ENCODE results near the gene LMNA.
"Not testable (repeated sequence)": the region's sequence is repeated elsewhere in the genome, so short reads cannot be mapped to it uniquely, and the experiment has no call there.

The LMNA gene

DNA sequence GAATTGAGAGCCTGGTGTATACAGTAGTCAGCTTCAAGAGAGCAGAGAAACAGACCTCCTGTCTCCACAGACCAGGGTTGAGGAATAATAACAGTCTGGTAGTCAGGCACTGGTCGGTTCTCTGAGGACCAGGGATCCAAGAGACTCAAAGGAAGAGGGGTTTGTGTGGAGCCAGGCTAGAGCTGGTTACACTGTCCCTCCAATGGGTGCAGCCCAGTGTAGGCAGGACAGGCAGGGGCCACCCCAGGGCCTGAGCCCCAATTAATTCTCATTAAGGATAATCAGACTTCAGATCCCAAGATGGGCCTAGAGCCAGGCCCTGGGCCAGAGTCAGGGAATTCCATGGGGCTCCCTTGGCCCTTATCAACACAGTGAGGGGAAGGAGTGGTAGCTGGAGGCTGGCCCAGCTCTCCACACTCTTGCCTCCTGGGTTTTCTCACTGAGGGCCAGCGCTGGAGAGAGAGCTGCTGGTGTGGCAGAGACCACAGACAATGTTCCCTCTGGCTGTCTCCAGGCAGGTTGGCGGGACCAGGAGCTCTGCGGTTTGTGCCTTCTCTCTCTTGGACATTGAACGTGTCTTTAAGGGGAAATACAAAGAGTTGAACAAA lies 48.0 kb downstream of the LMNA start:
- no peak for DNase-seq (ENCODE audit: low spot score in 2 of 2)
- Mint-ChIP-seq H3K4me3 (no peak overlapping the region), H3K36me3 (ENCODE audit: insufficient read depth) (peaks cover 40% of the 10 kb centered on the region), H3K27me3 (no peaks in the 10 kb centered on the region), H3K4me1 (peaks cover 11% of the 10 kb centered on the region), H3K27ac (ENCODE audit: low read depth) (no peak overlapping the region), H3K9me3 (no peaks in the 10 kb centered on the region)
- ATAC-seq (replicated peaks; ENCODE audit: extremely low read depth, poor library complexity, severe bottlenecking) = no peak

DNA sequence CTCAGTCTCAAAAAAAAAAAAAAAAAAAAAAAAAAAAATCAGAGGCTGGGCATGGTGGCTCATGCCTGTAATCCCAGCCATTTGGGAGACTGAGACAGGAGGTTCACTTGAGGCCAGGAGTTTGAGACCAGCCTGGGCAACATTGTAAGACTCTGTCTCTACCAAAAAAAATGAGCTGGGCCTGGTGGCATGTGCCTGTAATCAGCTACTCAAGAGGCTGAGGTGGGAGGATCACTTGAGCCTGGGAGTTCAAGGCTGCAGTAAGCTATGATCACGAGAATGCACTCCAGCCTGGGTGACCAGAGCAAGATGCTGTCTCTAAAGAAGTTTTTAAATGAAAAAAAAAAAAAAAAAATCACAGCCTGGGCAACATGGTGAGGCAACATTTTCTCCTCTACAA lies 49.2 kb downstream of the LMNA start:
- Mint-ChIP-seq H3K36me3 (ENCODE audit: insufficient read depth) (peaks cover 37% of the 10 kb centered on the region), H3K9me3 (no peaks in the 10 kb centered on the region), H3K27me3 (no peaks in the 10 kb centered on the region), H3K4me1 (peaks cover 5% of the 10 kb centered on the region), H3K27ac (ENCODE audit: low read depth) (no peak overlapping the region), H3K4me3 (no peak overlapping the region)
- ATAC-seq (replicated peaks; ENCODE audit: extremely low read depth, poor library complexity, severe bottlenecking) = no peak
- DNase-seq (ENCODE audit: low spot score in 2 of 2) = no peak

DNA sequence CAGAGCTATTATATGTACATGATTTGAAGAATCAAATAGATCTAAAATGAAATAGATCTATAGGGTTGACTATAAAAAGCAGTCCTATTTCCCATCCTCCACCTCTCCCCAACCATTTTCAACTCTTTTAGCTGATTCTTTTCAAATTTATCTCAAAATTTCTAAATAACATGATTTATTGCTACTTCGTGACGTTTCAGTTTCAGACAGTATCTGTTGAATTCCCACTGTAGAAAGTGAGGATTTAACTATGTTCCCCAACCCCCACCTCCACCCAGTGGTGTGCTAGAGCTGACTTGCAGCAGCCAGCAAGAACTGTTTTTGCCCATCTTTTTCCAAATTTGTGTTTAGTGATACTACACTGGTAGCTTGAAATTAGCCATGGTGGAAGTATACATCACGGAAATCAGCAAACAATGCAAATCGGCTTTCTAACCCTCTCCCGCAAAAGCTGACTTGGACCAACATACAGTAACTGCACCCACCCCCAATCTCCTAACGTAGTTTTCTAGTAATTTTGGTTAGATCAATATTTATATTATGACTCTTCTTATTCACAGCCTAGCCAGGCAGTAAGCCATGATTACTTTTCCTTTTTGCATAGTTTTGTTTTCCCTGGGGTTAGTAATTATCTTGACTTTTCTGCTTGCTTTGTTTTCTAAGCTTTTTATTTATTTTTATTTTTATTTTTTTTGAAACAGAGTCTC lies 49.8 kb downstream of the LMNA start:
- Mint-ChIP-seq H3K27me3 (no peaks in the 10 kb centered on the region), H3K36me3 (ENCODE audit: insufficient read depth) (peaks cover 37% of the 10 kb centered on the region), H3K9me3 (no peaks in the 10 kb centered on the region), H3K27ac (ENCODE audit: low read depth) (no peak overlapping the region), H3K4me3 (no peak overlapping the region), H3K4me1 (peaks cover 5% of the 10 kb centered on the region)
- no peak for DNase-seq (ENCODE audit: low spot score in 2 of 2)
- no peak for ATAC-seq (replicated peaks; ENCODE audit: extremely low read depth, poor library complexity, severe bottlenecking)

DNA sequence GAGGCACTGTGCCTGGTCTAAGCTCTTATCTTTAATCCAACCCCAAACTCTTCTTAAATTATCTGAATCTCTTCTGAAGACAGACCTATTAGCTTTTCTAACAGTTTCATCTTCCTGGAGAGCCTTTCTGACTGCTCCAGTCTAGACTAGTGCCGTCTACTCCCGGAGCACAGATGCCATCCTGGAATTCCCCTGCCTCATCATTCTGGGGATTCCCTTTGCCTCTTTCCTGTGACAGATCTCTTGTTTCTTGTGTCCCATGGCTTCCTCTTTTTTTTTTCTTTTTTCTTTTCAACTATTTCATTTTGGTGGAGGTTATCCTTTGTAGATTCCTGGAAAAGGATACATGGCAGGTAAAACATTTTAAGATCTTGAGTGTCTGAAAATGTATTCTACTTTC lies 50.6 kb downstream of the LMNA start:
- DNase-seq (ENCODE audit: low spot score in 2 of 2) (no peak), ATAC-seq (replicated peaks; ENCODE audit: extremely low read depth, poor library complexity, severe bottlenecking) (no peak)
- H3K27me3 Mint-ChIP-seq = no peaks in the 10 kb centered on the region
- H3K9me3 Mint-ChIP-seq = no peaks in the 10 kb centered on the region
- no peak overlapping the region for H3K27ac Mint-ChIP-seq (ENCODE audit: low read depth)
- peaks cover 34% of the 10 kb centered on the region for H3K36me3 Mint-ChIP-seq (ENCODE audit: insufficient read depth)
- H3K4me1 Mint-ChIP-seq = peaks cover 5% of the 10 kb centered on the region
- no peak overlapping the region for H3K4me3 Mint-ChIP-seq

DNA sequence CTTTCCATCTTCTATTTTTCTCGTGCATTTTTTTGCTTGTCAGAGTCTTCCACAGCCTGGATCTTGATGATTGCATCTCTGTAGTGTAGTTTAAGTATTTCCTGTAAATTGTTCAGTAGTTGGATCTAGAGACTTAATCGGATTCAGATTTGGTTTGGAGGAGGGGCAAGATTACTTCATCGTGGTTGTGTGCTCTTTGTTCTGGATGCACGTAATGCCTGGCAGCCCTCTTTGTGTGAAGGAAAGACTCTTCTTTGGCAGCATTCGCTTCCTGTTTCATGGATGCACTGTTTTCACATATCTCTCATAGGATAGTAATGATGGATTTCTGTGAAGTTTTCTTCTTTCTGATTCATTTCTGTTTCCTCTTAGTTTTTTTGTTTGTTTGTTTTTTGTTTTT lies 53.0 kb downstream of the LMNA start:
- Mint-ChIP-seq H3K9me3 (no peaks in the 10 kb centered on the region), H3K27ac (ENCODE audit: low read depth) (no peak overlapping the region), H3K4me1 (no peaks in the 10 kb centered on the region), H3K4me3 (no peak overlapping the region), H3K36me3 (ENCODE audit: insufficient read depth) (peaks cover 29% of the 10 kb centered on the region), H3K27me3 (no peaks in the 10 kb centered on the region)
- no peak for ATAC-seq (replicated peaks; ENCODE audit: extremely low read depth, poor library complexity, severe bottlenecking)
- no peak for DNase-seq (ENCODE audit: low spot score in 2 of 2)

DNA sequence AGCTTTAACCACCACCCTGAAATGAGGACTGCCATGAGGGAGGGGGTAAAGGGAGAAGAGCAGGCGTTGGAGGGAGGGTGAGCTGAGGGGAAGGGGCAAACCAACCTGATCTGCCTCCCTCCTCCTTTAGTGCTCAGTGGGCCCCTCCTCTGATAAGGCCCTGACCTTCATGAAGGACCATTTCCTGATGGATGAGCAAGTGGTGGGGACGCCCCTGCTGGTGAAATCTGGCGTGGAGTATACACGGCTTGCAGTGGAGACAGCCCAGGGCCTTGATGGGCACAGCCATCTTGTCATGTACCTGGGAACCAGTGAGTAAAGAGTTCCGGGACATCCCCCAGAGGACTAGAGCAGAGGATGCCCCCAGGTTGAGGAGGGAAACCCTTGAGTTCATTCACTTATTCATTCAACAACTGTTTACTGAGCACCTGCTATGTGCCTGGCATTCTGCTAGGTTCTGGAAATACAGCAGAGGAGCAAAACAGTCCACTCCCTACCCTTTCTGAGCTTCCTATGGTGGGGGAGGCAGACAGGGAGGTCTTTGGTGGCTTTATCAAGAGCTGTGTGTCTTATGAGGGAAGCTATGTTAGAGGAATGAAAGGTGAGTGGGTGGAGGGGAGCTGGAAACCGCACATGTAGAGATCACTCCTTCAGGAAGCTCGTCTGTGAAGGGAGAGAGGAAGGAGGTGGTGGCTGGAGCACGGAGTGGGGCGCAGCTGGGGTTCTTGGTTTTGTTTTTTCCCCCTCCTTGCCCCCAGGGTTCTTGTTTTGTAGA lies 58.4 kb downstream of the LMNA start:
- no peak for ATAC-seq (replicated peaks; ENCODE audit: extremely low read depth, poor library complexity, severe bottlenecking)
- H3K27ac Mint-ChIP-seq (ENCODE audit: low read depth) = peak overlapping the region; percentile 16
- no peaks in the 10 kb centered on the region for H3K9me3 Mint-ChIP-seq
- H3K27me3 Mint-ChIP-seq = no peaks in the 10 kb centered on the region
- peaks cover 19% of the 10 kb centered on the region for H3K36me3 Mint-ChIP-seq (ENCODE audit: insufficient read depth)
- peaks cover under 1% of the 10 kb centered on the region for H3K4me1 Mint-ChIP-seq
- H3K4me3 Mint-ChIP-seq = no peak overlapping the region
- DNase-seq (ENCODE audit: low spot score in 2 of 2) = no peak

DNA sequence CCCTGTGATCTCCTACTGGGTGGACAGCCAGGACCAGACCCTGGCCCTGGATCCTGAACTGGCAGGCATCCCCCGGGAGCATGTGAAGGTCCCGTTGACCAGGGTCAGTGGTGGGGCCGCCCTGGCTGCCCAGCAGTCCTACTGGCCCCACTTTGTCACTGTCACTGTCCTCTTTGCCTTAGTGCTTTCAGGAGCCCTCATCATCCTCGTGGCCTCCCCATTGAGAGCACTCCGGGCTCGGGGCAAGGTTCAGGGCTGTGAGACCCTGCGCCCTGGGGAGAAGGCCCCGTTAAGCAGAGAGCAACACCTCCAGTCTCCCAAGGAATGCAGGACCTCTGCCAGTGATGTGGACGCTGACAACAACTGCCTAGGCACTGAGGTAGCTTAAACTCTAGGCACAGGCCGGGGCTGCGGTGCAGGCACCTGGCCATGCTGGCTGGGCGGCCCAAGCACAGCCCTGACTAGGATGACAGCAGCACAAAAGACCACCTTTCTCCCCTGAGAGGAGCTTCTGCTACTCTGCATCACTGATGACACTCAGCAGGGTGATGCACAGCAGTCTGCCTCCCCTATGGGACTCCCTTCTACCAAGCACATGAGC lies 62.2 kb downstream of the LMNA start:
- H3K4me1 Mint-ChIP-seq = peaks cover 7% of the 10 kb centered on the region
- H3K9me3 Mint-ChIP-seq = no peaks in the 10 kb centered on the region
- H3K27me3 Mint-ChIP-seq = no peaks in the 10 kb centered on the region
- H3K4me3 Mint-ChIP-seq = no peak overlapping the region
- ATAC-seq (replicated peaks; ENCODE audit: extremely low read depth, poor library complexity, severe bottlenecking) (no peak), DNase-seq (ENCODE audit: low spot score in 2 of 2) (no peak)
- H3K27ac Mint-ChIP-seq (ENCODE audit: low read depth) = no peak overlapping the region
- H3K36me3 Mint-ChIP-seq (ENCODE audit: insufficient read depth) = peaks cover 15% of the 10 kb centered on the region

DNA sequence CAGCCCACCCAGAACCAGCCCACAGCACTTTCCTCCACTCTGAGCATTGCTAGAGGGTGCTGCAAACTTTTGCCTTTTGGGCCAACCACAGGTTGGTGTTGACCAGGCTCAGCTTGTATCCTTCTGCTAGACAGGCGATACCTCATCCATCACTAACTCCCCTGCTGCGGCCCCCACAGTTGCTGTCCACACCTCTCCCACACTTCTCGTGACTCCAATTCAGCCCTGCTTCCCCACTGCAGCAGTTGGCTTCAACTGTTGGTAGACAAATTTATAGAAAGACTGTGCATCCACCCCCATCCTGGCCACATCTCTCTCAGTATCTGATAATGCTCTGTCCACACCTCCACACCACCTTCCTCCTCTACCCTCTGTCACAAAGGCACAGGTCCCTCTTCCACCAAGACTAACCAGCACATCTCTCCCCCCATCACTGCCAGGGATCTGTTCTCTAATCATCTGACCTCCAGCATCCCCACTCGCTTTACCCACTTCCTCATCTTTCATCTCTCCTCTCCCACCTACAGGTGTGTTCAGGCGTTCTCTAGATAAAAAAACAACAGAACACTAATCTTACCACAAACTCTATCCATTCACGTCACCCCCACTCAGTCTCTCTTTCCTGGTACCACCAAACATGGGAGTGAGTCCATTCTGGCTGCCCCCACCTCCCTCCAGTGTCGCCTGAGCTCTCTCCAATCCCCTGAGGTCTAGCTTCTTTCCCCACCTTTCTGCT lies 63.6 kb downstream of the LMNA start:
- no peak for ATAC-seq (replicated peaks; ENCODE audit: extremely low read depth, poor library complexity, severe bottlenecking)
- H3K4me3 Mint-ChIP-seq = no peak overlapping the region

DNA sequence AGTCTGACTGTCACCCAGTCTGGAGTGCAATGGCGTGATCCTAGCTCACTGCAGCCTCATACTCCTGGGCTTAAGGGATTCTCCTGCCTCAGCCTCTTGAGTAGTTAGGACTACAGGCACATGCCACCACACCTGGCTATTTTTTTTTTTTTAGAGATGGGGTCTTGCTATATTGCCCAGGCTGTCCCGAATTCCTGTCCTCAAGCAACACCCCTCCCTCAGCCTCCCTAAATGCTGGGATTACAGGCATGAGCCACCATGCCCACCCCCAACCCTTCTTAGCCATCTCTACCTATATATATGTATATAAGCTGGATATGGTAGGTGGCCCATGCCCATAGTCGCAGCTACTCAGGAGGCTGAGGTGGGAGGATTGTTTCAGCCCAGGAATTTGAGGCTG lies 66.0 kb downstream of the LMNA start:
- H3K36me3 Mint-ChIP-seq (ENCODE audit: insufficient read depth) = peaks cover 9% of the 10 kb centered on the region
- ATAC-seq (replicated peaks; ENCODE audit: extremely low read depth, poor library complexity, severe bottlenecking) = no peak
- H3K4me3 Mint-ChIP-seq = no peak overlapping the region
- H3K27ac Mint-ChIP-seq (ENCODE audit: low read depth) = no peak overlapping the region
- H3K4me1 Mint-ChIP-seq = peaks cover 7% of the 10 kb centered on the region
- no peaks in the 10 kb centered on the region for H3K27me3 Mint-ChIP-seq
- H3K9me3 Mint-ChIP-seq = no peaks in the 10 kb centered on the region
- DNase-seq (ENCODE audit: low spot score in 2 of 2) = no peak

More for the DNA sequence above, 63.6 kb downstream of the LMNA start:
- H3K9me3 Mint-ChIP-seq = no peaks in the 10 kb centered on the region
- peaks cover 12% of the 10 kb centered on the region for H3K36me3 Mint-ChIP-seq (ENCODE audit: insufficient read depth)
- no peak for DNase-seq (ENCODE audit: low spot score in 2 of 2)
- no peaks in the 10 kb centered on the region for H3K27me3 Mint-ChIP-seq
- H3K27ac Mint-ChIP-seq (ENCODE audit: low read depth) = no peak overlapping the region
- H3K4me1 Mint-ChIP-seq = peaks cover 7% of the 10 kb centered on the region

DNA sequence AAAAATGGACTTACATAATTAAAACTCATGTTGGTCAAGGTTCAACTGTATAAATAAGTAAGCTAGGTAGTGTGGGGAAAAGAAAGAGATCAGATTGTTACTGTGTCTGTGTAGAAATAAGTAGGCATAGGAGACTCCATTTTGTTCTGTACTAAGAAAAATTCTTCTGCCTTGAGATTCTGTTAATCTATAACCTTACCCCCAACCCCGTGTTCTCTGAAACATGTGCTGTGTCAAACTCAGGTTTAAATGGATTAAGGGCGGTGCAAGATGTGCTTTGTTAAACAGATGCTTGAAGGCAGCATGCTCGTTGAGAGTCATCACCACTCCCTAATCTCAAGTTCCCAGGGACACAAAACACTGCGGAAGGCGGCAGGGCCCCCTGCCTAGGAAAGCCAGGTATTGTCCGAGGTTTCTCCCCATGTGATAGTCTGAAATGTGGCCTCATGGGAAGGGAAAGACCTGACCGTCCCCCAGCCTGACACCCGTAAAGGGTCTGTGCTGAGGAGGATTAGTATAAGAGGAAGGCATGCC lies 66.9 kb downstream of the LMNA start:
- not testable (repeated sequence) for H3K4me1 Mint-ChIP-seq; H3K4me3 Mint-ChIP-seq; H3K36me3 Mint-ChIP-seq (ENCODE audit: insufficient read depth); DNase-seq (ENCODE audit: low spot score in 2 of 2); H3K27me3 Mint-ChIP-seq; ATAC-seq (replicated peaks; ENCODE audit: extremely low read depth, poor library complexity, severe bottlenecking); H3K27ac Mint-ChIP-seq (ENCODE audit: low read depth); H3K9me3 Mint-ChIP-seq

DNA sequence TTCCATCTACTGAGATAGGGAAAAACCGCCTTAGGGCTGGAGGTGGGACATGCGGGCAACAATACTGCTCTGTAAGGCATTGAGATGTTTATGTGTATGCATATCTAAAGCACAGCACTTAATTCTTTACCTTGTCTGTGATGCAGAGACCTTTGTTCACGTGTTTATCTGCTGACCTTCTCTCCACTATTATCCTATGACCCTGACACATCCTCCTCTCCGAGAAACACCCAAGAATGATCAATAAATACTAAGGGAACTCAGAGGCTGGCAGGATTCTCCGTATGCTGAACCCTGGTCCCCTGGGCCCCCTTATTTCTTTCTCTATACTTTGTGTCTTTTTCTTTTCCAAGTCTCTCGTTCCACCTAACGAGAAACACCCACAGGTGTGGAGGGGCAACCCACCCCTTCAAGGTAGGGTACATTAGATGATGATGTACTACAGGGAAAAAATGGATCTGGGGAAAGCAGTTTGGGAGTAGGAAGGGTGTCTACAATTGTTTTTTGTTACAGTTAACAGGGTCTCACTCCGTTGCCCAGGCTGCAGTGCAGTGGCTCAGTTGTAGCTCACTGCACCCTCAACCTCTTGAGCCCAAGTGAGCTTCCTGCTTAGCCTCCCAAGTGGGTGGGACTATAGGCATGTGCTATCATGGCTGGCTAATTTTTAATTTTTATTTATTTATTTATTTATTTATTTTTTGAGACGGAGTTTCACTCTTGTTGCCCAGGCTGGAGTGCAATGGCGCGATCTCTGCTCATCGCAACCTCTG lies 67.7 kb downstream of the LMNA start:
- not testable (repeated sequence) for DNase-seq (ENCODE audit: low spot score in 2 of 2); H3K9me3 Mint-ChIP-seq; H3K27me3 Mint-ChIP-seq; H3K4me3 Mint-ChIP-seq; H3K36me3 Mint-ChIP-seq (ENCODE audit: insufficient read depth); ATAC-seq (replicated peaks; ENCODE audit: extremely low read depth, poor library complexity, severe bottlenecking); H3K27ac Mint-ChIP-seq (ENCODE audit: low read depth); H3K4me1 Mint-ChIP-seq

Measured in central memory CD8-positive, alpha-beta T cell (primary cell).